Fibroblast of lung (primary cell): ENCODE data around the gene ZNF605.
"Not testable (repeated sequence)": the region's sequence is repeated elsewhere in the genome, so short reads cannot be mapped to it uniquely, and the experiment has no call there.

Experiments
- CTCF ChIP-seq, 2 donors: IDR thresholded peaks in 1 of 2; conservative IDR thresholded peaks in 1 of 2; 1 replicate in 1 of 2; 2 replicates in 1 of 2; pipeline ENCODE4 v1.5.1; 2011 to 2012; ENCODE audit warnings: low read length in 2 of 2, control low read depth in 1 of 2, inconsistent platforms in 1 of 2, low read depth in 1 of 2, mild to moderate bottlenecking in 1 of 2
- EZH2 ChIP-seq: IDR thresholded peaks from 2 replicates; pipeline ENCODE4 v1.5.1; 2012; ENCODE audit warnings: low read length, control low read depth, mild to moderate bottlenecking; ENCODE audit errors: missing control alignments

- TF ChIP-seq CTCF (conservative IDR thresholded peaks at IDR 0.05 in 1 of 2, IDR thresholded peaks at IDR 0.05 in 1 of 2; ENCODE audit: low read depth in 1 of 2, low read length in 2 of 2), result peak in 1 of 2 donors; percentile 14
- TF ChIP-seq EZH2, result not testable (repeated sequence)
Measured at GRCh38 chr12:132963947-132964346, 7.8 kb upstream of the ZNF605 start.
